Subcutaneous adipose tissue (tissue), 4 donors: ENCODE measurements around the gene SH2D4B. TPM values are rescaled to one million over a fixed set of nuclear protein-coding genes. Genes with fewer than 3 reads are reported as not detected.

Source experiments
- total RNA-seq, 4 donors: library from RNA; depleted of rRNA; stranded (reverse); fragments of >200 nt; gene quantifications; one replicate each; pipeline ENCODE4 v1.1.0, GENCODE V29; 2016
- TF ChIP-seq, protein P1 (sequence below): fragments of 450-650 bp; IDR thresholded peaks from one replicate; pipeline ENCODE4 v1.5.1; 2016; ENCODE audit warnings: low read depth, mild to moderate bottlenecking, control low read depth, antibody characterized with exemption, moderate library complexity

SH2D4B gene
- total RNA-seq, 4 donors from 2014 or later = 0.34 to 0.49 TPM; not detected in 2

DNA sequence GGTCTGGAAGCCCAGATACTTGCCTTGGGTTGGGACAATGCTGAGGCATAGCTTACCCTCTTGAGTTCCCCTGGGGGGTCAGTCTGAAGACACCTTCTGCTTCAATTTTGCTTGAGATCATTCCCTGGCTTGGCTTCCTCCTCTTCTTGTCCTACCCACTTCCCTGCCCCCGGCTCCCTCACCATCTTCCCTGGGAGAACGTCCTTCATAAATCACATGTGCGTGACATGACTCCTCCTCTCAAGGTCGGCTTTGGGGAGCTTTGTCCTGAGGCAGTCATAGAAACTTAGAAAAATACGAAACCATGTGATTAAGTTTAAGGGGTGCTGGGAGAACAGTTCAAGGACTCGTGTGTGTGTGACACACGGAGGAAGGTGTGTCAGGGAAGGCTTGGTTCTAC is 122.6 kb downstream of the SH2D4B start:
- TF ChIP-seq, protein P1, sequence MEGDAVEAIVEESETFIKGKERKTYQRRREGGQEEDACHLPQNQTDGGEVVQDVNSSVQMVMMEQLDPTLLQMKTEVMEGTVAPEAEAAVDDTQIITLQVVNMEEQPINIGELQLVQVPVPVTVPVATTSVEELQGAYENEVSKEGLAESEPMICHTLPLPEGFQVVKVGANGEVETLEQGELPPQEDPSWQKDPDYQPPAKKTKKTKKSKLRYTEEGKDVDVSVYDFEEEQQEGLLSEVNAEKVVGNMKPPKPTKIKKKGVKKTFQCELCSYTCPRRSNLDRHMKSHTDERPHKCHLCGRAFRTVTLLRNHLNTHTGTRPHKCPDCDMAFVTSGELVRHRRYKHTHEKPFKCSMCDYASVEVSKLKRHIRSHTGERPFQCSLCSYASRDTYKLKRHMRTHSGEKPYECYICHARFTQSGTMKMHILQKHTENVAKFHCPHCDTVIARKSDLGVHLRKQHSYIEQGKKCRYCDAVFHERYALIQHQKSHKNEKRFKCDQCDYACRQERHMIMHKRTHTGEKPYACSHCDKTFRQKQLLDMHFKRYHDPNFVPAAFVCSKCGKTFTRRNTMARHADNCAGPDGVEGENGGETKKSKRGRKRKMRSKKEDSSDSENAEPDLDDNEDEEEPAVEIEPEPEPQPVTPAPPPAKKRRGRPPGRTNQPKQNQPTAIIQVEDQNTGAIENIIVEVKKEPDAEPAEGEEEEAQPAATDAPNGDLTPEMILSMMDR = no peak

DNA sequence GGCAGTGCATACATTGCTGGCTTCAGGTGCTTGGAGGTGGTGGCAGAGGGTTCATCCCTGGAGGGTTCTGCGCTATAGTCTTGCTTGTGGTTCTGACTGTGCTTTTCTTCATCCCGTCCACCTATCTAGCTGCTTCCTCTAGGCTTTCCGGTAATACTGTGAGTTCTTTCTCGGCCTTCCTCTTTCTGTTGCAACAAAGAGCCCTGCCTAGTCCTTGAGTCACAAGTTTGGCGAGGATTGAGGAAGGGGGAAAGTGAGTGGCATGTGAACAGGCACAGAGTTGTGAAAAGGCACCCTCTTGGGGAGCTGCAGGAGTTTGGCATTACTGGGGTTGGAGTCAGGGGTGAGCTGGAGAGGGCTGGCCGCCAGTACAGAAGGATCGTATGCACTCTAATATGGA is 123.0 kb downstream of the SH2D4B start:
- TF ChIP-seq, protein P1 = no peak

DNA sequence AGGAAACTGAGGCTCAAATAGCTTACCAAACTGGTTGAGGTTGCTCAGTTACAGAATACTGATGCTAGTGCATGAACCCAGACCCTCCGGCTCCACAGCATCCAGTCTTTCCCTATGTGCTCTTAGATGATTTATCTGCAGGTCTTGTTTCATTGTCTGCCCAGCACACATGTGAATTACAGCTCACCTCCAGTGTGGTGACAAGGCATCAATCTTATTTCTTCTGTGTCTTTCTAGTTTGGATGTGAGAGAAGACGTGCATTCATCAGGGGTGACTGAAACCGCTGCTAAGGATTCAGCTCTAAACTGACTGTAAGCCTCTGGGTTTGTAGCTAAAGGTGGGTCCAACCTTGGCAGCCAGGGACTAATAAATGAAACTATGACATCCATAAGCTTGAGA is 123.8 kb downstream of the SH2D4B start:
- TF ChIP-seq, protein P1 = no peak

DNA sequence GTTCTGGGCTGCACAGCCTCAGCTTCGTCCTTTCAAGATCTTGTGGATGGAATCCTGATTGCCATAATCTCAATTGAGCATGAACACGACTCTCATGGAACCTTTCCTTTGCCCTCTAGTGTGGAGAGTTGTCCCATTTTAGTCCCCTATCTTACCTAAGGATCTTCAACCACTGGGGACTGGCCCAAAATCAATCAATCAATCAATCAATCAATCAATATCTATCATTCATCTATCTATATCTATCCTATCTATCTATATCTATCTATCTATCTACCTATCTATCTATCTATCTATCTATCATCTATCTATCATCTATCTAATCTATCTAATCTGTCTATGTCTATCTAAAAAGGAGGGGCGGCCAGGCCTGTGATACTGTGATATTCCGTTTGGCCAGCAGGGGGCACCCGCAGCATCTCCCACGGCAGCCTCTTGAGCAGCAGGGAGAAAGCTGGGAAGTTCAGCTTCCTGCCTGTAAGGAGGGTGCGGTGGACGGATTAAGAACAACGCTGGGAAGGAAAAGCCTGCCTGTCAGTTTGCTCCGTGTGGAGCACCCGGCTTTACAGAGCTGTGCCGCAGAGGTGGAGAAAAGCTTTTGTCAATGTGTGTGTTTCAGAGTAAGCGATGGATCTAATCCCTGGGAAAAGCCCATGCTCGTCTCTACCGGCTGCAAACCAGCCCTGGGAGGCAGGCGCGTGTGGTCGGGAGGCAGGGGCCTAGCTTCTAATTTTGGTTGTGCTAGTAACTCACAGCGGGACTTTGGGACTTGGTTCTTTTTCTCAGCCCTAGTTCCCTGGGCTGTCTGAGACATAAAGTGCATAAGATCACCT is 124.9 kb downstream of the SH2D4B start:
- TF ChIP-seq, protein P1 = no peak

DNA sequence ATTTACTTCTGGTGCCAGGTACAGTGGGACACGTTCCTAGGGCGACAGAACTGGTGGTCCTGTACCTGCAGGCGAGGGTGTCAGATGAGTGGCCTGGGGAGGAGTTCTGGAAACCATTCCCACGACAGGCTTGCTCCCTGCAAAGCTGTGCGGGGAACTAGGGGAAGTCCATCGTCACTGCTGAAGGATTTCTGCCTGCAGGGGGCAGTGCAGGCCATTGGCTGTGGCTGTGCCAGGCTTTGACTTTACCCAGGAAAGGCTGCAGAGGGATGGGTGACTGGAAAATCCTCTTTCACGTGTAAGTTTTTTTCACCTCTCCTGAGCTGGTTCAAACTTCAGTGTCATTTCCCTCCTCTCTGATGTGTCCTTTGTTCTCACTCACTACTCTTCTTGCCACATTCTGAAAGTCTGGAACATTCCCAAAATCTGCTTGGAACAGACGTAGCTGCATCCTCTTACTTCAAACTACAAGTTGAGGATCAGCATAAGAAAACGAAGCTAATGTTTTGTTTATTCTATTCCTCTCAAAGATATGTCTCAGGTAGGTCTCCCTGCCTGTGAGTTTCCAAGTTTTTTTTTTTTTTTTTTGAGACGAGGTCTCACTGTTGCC is 126.5 kb downstream of the SH2D4B start:
- TF ChIP-seq, protein P1 = no peak

DNA sequence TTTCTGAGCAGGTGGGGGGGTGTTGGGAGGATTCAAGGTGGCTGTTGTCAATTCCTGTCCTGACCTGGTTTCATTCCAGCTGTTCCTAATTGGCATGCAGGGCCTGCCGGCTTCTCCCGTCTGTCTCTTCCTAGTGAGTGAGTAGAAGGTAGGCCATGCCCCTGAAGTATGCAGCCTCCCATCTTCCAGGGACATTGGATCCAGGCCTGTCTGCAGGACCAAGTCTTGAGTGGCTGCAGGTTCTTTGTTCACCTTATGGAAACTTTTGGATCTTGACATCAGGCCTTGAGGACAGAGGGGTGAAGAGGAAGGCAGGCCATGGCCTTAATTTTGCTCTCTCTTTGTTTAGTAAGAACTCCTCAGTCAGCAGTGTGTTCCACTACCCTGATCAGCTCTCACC is 131.8 kb downstream of the SH2D4B start:
- TF ChIP-seq, protein P1 = no peak

DNA sequence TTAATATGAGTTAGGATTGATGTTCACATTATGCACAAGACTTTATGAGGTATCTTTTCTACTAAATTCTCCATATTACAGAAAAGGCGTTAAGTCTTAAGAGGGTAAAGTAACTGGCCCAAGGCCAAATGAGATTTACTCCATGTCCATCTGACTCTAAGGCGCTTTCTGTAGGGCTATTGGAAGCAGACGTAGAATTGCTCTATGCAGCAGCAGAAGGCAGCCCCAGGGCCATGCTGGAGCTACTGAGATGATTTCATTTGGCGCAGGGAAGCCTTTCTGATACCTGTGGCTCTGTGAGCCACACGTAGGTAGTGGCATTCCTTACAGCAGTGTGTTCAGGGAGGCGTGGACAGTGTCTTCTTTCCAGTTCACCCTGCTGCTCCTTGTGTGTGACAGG is 133.1 kb downstream of the SH2D4B start:
- TF ChIP-seq, protein P1 = no peak
